GM19328 (cell line): ENCODE results near the gene ZNF579.
"Not testable (repeated sequence)": the region's sequence is repeated elsewhere in the genome, so short reads cannot be mapped to it uniquely, and the experiment has no call there.

ENCODE experiments used
- ATAC-seq: cut with Tn5 transposase; IDR thresholded peaks from one replicate; pipeline ENCODE4 v1.9.1; 2021; ENCODE audit warnings: mild to moderate bottlenecking, moderate library complexity; ENCODE audit not compliant: unreplicated experiment

The ZNF579 gene

DNA sequence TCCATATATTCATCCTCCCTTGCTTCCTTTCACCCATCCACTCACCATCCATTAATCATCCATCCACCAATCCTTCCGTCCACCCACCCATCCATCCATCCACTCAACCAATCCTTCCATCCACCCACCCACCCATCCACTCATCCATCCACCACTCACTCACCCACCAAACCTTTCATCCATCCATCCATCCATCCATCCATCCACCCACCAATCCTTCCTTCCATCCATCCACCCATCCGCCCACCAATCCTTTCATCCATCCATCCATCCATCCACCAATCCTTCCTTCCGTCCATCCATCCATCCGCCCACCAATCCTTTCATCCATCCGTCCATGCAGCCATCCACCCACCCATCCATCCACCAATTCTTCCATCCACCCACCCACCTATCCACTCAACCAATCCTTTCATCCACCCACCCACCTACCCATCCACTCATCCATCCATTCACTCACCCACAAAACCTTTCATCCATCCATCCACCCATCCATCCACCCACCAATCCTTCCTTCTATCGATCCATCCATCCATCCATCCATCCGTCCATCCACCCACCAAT is 38.3 kb downstream of the ZNF579 start:
- ATAC-seq: no peak

DNA sequence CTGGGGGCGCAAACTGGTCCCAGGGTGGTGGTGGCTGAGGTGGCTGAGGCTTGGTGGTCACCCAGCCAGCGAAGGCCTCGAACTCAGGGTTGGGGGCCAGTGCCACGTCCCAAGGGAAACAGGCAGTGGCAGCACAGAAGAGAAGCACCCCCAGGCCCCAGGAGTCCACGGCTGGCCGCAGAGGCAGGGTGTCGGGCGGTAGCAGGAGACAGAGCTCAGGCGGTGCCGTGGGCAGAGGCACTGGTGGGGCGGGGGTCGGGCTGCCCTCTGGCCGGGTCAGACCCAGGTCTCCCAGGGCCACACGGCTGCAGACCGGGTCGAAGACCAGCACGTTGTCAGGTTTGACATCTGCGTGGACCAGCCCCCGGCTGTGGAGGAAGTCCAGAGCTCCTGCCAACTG is 39.6 kb downstream of the ZNF579 start:
- ATAC-seq: no peak

DNA sequence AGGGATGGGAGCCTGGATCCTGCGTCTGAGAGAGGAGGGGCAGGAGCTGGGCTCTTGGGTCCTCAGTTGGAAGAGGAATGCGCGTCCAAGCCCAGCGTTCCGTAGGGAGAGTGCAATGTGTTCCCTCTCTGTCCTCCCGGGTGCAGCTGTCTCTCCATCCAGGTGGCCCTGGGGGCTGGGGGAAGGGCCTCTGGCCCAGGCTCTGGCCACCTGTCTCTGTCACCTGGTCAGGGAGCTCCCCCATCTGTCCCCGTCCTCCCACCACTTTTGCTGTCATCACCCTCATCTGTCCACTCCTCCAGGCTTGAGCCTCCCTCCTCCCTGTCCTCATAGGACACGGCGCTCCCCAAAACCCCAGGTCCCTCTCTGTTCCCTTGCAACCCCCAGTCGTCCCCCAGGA is 40.0 kb downstream of the ZNF579 start:
- no peak for ATAC-seq

DNA sequence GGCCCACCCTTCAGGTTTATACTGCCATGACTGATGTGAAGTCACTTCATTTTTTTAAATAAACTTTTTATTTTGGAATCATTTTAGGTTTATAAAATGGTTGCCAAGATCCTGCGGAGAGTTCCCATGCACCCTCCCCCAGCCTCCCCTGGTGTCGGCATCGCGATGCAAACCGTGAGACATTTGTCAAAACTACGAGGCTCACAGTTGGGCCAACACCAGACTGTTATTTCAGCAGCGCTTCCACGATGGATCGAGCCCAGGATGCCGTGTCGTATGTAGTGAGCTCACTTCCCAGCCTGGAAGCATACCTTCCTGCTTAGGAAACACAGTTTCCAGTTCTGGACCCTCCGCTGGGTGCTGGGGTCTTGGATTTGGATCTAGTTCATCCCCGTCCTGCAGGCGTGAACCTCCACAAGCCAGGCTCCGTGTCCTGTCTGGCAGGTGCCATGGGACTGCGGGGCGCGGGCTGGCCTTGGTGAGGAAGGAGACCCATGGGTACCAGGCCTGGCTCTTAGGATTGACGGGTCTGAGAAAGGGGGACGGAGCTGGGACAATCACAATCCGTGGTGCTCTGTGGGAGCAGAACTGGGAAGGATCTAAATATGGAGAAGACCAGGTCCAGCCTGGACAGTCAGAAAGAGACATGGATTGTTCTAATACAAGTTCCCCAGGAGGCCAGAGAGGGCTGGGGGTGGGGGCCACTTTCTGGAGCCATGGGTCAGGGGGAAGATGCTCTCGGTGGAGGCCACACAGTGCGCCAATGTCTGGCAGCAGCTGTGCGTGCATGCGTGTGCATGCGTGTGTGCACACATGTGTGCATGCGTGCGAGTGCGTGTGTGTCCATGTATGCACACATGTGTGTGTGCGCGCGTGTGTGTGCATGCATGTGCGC is 41.3 kb downstream of the ZNF579 start:
- ATAC-seq: no peak

DNA sequence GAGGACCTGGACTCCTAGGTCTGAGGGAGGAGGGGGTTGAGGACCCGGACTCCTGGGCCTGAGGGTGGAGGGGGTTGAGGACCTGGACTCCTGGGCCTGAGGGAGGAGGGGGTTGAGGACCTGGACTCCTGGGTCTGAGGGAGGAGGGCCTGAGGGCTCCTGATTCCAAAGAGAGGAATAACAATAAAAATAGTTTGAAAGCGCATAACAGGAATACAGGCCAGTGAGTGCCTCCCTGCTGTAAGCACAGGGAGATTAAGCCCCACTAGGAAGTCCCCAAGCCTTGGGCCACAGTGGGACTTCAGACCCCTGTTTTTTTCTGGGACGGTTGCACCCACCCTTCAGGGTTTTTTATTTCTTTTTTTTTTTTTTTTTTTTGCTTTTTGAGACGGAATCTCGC is 42.5 kb downstream of the ZNF579 start:
- ATAC-seq: no peak

DNA sequence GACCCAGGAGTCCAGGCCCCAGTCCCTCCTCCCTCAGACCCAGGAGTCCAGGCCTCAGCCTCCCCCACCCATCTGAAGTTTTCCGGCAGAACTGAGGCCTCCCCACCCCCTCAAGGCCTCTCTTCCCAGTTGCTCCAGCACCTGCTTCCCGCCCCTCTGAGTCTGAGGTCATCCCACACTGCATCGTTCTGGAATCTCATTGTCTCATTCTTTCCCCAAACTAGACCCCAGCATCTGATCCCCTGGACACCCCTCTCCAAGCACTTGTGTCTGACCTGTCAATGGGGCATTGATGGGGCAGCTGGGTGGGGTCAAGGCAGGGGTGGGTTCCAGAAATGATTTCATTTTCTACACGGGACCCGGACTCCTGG is 42.9 kb downstream of the ZNF579 start:
- ATAC-seq: no peak

DNA sequence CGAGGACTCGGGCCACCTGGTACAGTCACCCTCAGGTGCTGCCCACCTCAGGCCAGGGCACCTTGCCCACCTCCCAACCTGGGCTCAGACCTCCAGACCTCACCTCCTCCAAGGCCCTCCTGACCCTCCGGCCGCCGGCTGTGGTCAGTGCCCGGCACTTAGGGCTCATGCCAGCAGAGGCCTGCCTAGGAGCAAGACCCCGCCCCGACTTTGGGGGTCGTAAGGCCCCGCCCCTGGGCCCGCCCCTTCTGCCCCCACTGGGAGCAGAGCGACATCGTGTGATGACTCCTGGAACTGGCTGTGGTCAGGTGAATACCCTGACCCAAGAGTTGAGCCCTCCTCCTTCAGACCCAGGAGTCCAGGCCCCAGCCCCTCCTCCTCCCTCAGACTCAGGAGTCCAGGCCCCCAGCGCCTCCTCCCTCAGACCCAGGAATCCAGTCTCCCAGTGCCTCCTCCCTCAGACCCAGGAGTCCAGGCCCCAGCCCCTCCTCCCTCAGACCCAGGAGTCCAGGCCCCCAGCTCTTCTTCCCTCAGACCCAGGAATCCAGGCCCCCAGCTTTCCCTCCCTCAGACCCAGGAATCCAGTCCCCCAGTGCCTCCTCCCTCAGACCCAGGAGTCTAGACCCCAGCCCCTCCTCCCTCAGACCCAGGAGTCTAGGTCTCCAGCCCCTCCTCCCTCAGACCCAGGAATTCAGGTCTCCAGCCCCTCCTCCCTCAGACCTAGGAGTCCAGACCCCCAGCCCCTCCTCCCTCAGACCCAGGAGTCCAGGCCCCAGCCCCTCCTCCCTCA is 43.5 kb downstream of the ZNF579 start, which contains the start of gene SBK2:
Gene SBK2, minus strand, starts transcription at position 183 of the 790 bp plus-strand sequence. CDS start 839 bp downstream, outside the sequence.
- ATAC-seq: no peak

DNA sequence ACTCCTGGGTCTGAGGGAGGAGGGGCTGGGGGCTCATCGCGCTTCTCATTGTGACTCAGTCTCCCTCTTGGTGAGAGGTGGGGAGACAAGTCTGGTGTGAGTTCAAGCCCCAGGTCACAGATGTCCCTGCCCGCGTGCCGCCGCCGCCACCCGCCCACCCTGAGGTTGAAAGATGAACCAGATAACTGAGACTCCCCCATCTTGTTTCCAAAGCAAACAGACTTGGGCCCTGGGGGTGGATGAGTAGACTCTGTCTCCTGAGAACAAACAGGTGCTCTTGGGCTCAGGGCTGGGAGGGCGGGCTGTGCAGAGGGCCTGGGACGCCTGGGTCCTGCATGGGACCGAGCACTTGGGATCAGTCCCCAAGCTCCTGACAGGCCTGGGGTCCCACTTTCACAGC is 44.3 kb downstream of the ZNF579 start:
- no peak for ATAC-seq

DNA sequence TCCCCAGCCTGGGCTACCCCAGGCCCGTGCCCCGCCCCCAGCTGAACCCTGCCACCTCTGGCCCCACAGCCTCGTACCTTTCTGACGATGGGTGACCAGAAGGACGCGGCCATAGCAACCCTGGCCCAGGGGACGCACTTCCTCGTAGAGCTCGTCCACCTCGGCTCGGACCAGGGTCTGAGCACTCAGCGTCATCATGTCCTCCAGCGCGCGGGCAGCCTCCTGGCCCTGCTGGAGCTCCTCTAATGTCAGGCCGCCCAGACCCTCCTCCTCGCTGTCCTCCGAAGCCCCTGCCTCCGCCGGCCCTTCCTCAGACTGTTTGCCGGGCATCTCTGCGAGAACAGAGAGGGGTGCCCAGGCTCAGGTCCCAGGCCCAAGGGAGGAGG is 44.7 kb downstream of the ZNF579 start:
- no peak for ATAC-seq

DNA sequence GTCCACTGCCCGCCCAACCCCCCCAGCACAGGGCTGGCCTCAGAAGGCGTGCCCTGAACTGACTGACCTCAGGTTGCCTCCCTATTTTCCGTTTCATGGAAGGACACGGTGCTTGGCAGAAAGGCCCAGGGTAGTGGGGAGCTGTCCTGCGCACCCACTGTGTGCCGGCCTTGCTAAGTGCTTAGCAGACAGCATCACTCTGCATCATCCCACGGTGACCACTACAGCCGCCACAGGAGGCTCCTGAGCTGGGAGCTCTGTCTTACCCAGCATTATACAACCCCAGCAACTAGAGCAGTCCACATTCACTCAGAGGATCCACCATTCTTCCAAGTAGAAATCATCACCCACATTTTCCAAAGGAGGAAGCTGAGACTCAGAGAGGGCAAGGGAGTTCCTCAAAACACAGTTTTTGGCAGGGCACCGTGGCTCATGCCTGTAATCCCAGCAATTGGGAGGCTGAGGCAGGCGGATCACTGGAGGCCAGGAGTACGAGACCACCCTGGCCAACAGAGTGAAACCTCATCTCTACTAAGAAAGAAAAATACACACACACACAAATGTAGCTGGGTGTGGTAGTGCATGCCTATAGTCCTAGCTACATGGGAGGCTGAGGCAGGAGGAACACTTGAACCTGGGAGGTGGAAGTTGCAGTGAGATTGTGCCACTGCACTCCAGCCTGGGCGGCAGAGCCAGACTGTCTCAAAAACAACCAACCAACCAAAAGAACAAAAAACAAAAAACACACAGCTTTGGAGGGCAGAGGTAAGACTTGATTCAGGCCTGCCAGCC is 45.3 kb downstream of the ZNF579 start:
- ATAC-seq: no peak

DNA sequence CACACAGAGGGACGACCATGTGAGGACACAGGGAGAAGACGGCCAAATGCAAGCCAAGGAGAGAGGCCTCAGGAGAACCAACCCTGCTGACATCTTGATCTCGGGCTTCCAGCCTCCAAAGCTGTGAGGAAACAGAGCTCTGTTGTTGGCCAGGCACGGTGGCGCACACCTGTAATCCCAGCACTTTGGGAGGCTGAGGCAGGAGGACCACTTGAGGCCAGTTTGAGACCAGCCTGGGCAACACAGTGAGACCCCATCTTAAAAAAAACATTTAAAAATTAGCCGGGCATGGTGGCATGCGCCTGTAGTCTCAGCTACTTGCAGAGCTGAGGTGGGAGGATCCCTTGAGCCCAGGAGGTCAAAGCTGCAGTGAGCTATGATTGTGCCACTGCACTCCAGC is 46.4 kb downstream of the ZNF579 start:
- ATAC-seq: not testable (repeated sequence)

DNA sequence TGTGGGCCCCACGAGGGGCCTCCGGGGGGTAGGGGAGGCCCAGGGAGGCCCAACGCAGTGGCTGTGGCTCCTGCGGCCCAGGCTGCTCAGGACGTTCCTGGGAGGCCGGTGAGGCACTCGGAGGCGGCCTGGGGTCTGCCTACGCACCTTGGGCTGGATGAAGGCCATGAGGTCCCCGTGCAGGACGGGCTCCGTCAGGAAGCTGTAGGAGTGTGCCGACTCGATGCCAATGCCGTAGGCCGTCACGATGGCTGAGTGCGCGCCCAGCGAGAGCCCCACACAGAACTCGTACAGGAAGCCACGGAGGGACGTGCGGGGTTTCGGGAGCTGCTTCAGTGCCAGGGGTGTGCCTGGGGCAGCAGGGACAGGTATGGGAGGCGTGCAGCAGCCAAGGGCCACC is 49.7 kb downstream of the ZNF579 start:
- no peak for ATAC-seq

DNA sequence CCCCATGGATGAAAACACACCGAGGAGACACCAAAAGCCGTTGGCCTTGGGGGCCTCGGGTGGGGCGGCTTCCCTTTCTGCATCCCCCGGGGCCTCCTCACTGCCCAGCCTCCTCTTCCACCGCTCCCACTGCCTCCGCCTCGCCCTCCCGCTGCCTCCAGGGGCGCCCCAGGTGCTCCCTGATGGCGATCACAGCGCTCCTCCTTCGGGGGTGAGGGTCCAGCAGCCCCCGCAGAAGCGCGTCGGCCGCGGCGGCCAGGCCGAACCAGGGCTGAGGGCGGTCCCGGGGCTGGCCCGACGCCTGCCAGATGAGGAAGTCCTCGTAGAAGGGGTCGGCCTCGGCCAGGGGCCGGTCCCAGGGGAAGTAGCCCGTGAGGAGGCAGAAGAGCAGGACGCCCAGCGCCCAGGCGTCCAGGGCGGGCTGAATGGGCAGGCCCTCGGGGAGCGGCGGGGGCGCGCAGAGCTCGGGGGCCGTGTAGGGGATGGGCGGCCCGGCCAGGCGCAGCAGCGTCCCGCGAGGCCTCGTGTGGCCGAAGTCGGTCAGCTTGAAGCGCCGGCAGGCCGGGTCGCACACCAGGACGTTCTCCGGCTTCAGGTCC is 50.9 kb downstream of the ZNF579 start:
- ATAC-seq: no peak

DNA sequence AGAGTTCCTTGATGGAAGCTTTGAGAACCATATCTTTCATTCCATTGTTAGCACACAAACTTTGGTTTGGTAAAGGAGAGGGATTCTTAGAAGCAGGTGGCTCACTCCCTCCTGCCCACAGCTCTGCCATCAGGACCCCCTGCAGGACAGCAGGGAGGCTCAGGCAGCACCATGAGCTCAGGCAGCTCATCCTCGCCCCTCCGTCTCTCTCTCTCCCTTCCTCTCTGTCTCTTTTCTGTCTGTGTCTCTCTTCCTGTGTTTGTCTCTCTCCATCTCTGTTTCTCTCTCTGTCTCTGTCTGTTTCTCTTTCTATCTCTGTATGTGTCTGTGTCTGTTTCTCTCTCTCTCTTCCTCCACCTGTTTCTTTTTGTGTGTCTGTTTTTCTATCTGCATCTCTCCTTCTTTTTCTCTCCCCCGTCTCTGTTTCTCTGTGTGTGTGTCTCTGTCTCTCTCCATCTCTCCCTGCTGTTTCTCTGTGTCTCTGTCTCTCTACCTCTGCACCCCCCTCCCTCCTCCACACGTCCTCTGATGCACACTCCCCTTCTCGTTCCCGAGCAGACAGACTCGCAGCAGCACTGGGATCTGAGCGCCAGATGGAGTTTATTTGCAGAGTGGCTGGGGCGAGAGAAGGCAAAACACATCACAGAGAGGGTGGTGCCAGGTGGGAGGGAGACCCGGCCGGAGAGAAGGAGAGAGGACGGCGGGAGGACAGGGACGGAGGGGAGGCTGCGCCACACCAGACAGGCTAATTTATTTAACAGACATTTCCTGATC is 52.4 kb downstream of the ZNF579 start:
- no peak for ATAC-seq

DNA sequence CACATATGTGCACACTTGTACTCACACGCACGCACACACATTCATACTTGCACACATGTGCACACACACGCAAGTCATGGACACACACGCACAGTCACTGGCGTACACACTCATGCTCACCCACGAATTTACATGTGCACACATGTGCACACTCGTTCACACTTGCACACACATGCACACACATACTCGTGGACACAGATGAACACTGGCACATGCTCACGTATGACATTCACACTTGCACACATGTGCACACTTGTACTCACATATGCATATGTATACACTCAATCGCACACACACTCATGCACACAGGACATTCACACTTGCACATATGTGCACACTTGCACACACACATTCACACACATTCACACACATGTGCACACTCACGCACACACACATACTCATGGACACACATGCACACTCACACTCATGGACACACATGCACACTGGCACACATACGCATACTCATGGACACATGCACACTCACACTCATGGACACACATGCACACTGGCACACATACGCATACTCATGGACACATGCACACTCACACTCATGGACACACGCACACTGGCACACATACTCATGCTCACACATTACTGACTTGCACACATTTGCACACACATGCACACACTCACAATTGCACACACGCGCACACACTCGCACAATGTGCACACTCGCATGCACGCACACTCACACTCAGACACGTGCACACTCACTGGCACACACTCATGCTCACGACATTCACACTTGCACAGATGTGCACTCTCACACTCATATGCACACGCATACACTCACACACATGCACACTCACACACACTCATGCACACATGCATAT is 53.2 kb downstream of the ZNF579 start:
- ATAC-seq: no peak
